Stimulated activated CD4-positive, alpha-beta T cell treated with anti-CD3 and anti-CD28 coated beads, TNF-alpha, amount 100 ng/mL, for 48 hours (primary cell): ENCODE data around the gene ARG2.

Experiments used
- DNase-seq, 3 donors: peaks; one replicate each; pipeline ENCODE4 v3.0.0-alpha.2; 2020; ENCODE audit warnings: low read depth in 3 of 3

ARG2 gene

DNA sequence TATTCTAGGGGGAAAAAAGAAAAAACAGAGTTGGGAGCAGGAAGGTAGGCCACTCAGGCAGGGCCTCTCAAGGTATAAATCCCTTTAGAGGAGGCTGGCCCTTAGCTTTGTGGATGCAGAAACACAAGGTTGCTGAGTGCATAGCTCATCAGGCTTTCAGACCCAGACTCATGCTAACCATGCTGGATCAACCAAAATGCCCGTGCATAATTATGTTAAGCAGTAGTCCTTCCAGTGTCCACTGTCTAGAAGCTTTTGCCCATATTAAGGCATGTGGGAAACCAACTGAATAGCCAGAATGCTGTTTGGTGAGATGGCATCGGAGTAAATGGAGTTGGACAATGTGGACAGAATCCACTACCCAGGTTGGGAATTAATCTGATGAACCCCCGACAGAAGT is 18.9 kb downstream of the ARG2 start:
- no peak for DNase-seq

GRCh38 chr14:67641480-67641879 is 21.8 kb downstream of the ARG2 start:
- no peak for DNase-seq

DNA sequence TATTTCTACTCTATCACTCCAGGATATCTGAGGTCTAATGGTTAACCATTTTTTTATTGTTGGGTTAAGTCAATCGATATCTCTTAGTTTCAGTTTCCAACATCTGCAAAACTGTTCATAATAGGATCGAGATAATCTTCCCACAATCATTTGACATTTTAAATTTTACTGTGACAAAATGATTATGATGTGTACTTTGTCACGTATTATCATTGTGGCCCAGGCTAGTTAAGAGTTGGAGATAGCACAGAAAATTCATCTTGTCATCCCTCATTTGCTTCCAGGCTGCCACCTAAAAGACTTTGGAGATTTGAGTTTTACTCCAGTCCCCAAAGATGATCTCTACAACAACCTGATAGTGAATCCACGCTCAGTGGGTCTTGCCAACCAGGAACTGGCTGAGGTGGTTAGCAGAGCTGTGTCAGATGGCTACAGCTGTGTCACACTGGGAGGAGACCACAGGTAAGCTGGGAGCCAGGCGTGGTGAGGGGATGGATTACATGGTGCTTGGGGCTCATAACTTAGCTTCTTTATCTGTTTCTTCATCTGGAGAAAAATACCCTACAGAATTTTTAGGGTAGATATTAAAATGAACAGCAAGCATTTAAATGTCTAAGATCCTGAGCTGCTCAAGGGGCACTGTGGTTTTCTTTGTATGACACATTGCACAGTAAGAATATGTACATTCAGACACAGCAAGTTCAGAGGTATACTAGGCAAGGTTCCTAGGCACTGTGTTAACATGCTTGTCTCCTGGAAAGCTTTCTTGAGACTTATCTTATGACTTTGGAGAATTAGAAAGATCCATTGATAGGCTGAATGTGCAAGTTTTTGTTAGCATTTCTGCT is 22.4 kb downstream of the ARG2 start:
- DNase-seq = no peak

DNA sequence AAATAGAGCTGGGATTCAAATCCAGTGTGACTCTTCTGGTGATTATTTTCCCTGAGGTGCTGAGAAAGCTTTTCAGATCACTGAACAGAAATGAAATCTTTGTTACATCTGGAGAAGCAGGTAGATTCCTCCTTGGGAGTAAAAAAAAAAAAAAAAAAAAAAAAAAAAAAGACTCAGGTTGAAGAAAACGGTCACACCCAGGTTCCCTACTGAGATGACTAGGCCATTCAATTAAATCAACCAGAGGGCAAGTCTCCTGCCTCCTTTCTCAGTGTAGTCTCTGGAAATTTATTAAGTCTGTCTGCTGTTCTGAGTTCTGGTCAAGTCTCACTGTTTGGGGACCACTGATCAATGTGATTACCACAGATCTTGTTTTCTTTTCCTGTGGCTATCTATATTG is 24.0 kb downstream of the ARG2 start:
- no peak for DNase-seq

DNA sequence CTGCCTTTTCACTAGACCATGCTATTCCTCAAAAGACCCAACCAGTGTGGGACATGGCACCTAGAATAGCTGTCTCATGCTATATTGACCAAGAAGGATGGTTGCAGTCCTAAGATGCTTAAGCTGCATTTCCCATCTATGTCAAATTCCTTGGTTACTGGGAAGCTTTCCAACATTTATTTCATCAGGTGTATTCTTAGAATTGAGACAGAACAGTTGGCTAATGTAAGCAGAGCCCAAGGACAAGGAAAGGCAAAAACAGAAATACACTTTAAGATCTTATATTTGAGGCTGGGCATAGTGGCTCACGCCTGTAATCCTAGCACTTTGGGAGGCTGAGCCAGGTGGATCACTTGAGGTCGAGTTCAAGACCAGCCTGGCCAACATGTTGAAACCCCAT is 24.7 kb downstream of the ARG2 start:
- DNase-seq = no peak

- no peak for DNase-seq
Measured at GRCh38 chr14:67645414-67645813, 25.7 kb downstream of the ARG2 start.

DNA sequence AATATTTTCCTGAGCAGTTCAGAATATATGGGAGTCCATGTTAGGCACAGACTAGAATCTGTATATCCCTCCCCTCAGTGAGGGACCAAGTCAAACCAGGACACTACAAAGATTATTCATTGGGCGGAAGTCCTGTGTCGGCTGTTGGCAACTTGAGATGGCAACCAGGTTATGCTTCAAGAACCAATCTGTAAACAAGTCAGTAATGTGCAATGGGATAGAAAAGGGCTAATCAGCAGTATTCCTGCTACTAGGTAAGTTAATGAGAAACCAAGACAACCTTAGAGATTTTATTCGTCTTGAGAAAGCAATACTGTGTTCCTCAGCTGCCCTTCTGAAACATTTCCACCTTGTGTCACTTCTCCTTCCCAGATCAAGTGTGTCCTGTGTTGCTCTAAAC is 26.4 kb downstream of the ARG2 start:
- no peak for DNase-seq

DNA sequence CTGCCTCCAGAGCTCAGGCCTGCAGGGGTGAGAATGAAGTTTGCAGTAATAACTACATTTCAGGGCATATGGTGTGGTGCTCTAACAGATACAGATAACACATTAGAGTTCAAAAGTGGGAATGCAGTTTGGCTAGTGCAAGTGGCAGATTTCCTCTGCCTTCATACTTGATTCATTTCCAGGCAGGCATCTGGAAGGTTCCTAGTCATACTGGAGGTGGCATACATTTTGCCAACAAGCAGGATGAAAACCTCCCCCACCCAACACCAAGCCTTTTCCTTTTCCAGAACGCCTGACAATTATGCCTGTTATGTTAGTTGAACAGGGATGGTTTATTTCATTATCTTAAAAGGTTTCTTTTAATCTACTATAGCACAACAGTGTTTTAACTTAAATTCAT is 30.4 kb downstream of the ARG2 start:
- no peak for DNase-seq

GRCh38 chr14:67650694-67651093 is 31.0 kb downstream of the ARG2 start:
- DNase-seq = no peak

DNA sequence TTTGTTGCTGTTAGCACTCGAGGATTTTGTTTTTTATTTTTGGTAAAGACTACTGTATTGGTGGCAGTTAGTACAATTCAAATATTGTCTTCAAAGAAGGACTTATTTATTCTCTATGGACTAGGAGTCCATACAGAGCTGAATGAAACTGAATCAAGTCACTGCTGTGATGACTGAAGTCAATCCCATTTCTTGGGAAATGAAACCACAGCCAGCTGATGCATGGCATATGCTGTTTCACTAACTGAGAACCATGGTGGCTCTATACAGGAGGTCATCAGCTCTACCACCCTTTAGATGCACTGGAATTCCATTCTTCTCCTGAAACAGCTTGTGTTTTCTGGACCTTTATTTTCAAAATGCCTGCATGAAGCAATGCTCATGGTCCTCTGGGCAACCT is 32.5 kb downstream of the ARG2 start:
- no peak for DNase-seq

GRCh38 chr14:67653651-67654280 is 34.0 kb downstream of the ARG2 start:
- DNase-seq = no peak

- DNase-seq = no peak
Measured at GRCh38 chr14:67663633-67664032, 43.9 kb downstream of the ARG2 start.

DNA sequence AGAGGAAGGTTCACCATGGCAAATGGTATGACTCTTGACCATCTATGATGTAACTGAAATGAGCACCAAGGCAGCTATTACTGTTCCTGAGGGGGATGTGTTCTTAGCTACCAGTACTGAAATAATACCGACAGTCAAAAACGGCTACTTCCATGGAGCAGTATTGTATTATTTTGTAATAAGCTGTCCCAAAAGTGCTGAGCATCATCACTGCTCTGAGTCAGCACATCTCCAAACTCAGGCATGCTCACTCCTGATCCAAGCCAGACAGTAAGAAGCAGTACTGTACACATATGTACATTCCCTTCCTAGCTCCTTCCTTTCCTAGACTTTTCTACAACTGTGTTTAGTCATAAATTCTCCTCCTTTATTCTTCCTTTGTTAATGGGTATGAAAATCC is 46.1 kb downstream of the ARG2 start:
- no peak for DNase-seq

GRCh38 chr14:67666750-67667449 is 47.2 kb downstream of the ARG2 start:
- no peak for DNase-seq

GRCh38 chr14:67668559-67668958 is 48.8 kb downstream of the ARG2 start:
- no peak for DNase-seq

DNA sequence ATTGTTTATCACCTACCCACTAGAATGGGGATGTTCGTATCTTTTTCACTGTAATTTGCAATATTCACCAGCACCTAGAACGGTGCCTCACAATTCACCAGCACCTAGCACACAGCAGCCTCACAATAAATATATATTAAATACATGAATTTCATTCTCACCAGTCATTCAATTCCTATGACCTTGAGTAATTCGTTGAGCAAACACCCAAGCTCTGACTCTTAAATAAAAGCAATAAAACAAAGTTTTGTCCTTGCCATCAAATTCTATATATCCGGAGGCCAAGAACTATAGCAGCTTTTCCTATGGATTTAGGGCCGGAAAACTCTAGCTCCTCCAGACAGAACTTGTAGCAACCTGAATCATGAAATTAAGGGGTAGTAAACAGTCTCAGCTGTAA is 53.7 kb downstream of the ARG2 start:
- DNase-seq = no peak

- peak in 1 of 3 donors; percentile 38 for DNase-seq
Measured at GRCh38 chr14:67674139-67674479, 54.4 kb downstream of the ARG2 start.

DNA sequence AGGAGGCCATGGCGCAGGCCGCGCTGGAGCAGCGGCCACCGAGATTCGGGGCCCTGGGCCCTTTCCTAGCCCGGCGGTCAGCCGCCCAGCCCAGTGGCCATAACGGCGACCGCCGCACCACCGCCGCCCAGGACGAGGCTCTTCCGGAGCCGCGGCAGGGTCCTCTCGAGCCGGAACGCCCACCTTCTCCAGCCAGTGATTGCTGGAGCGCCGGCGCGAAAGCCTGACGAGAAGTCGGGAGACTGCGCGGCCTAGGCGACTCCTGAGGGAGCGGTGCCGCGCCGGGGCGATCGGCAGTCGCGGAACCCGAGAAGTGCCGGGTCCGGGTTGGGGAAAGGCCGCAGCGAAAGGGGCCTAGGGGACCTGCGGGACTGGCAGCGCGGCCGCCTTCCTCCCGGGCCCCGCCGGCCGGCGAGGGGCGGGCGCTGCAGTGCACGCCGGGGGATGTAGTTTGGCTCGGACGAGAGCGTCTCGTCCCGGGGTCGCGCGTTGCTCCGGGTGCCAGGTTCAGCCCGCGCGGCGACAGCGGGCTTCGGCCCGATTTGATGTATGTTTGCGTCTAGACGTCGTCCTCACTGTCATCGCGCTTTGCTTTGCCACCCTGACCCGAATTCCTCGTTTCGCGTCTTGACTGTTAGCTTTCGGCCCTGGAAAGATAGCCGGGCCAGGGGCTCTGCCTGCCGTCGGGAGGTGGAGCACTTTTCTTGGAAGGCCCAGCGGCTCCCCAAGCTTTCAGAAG is 54.9 kb downstream of the ARG2 start, which contains the start of gene VTI1B:
Gene VTI1B, minus strand, starts transcription at position 153 of the 739 bp plus-strand sequence. Its CDS starts 143 bp downstream, at position 10.
- DNase-seq = peak; percentile 50 to 67 (median 58)

GRCh38 chr14:67675219-67675582 is 55.5 kb downstream of the ARG2 start:
- DNase-seq = no peak

- DNase-seq = no peak
Measured at GRCh38 chr14:67679006-67679405, 59.3 kb downstream of the ARG2 start.

DNA sequence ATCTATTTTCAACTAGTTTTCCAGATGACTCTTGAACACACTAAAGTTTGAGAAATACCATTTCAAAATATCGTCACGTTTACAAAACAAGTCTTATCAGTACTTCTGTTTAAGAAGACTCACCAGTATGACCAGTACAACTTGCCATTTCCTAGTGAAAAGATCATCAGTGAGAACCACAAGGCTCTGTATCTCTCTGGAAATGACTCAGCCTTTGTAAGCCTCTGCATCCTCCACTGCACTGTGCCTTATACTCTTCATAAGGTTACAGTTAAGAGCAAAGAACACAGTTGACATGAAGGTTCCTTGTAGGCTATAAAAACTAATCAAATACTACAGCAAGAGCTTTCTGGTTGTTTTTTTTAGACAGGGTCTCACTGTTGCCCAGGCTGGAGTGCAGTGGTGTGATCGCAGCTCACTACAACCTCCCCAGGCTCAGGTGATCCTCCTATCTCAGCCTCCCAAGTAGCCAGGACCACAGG is 60.4 kb downstream of the ARG2 start:
- DNase-seq = no peak

- DNase-seq = no peak
Measured at GRCh38 chr14:67680941-67681340, 61.2 kb downstream of the ARG2 start.
